Caco-2 (cell line): ENCODE data around the gene PLEKHG3. TPM values are rescaled to one million over a fixed set of nuclear protein-coding genes. Genes with fewer than 3 reads are reported as not detected.
A peak's percentile ranks its signal among the peaks of the same experiment; 100 is the strongest.

ENCODE experiments used
- BruUV-seq: library from RNA; stranded (reverse); fragments of 400-500 nt; replicated peaks from 2 replicates; lab custom pipeline; 2021; lab: Mats Ljungman, UMichigan
- CTCF ChIA-PET: fragments of 300-600 bp; sonication (Branson Sonifier 250); formaldehyde crosslinking; loops from one replicate; lab custom pipeline; 2022; ENCODE audit warnings: antibody characterized with exemption; lab: Charles Lee
- POLR2A ChIA-PET: fragments of 300-600 bp; sonication (Branson Sonifier 250); formaldehyde crosslinking; loops from one replicate; lab custom pipeline; 2022; ENCODE audit warnings: antibody characterized with exemption; lab: Charles Lee
- DNase-seq, 2 experiments: peaks; one replicate each; pipeline versions ENCODE4 v3.0.0 to v3.0.0-alpha.2; 2020 to 2022
- H3K27me3 ChIP-seq: replicated peaks from 2 replicates; pipeline ENCODE4 v1.6.0; 2011; ENCODE audit warnings: low read length; ENCODE audit not compliant: control insufficient read depth, insufficient read depth
- H3K36me3 ChIP-seq: 2 replicates; pipeline ENCODE4 v1.5.1; 2011; ENCODE audit warnings: low read length; ENCODE audit not compliant: control insufficient read depth, insufficient read depth
- H3K4me1 ChIP-seq: fragments of 250-450 bp; sonication (Bioruptor Pico); 2 replicates; pipeline ENCODE4 v1.5.1; 2020; ENCODE audit warnings: mild to moderate bottlenecking
- H3K4me3 ChIP-seq: 2 replicates; pipeline ENCODE4 v1.5.1; 2011; ENCODE audit warnings: low read depth, mild to moderate bottlenecking, control low read depth, low read length
- H3K9me3 ChIP-seq: fragments of 250-450 bp; sonication (Bioruptor Pico); 2 replicates; pipeline ENCODE4 v1.5.1; 2020; ENCODE audit warnings: mild to moderate bottlenecking, moderate library complexity
- H3K27ac Mint-ChIP-seq: one replicate; pipeline ENCODE4 v1.8.0; 2022; ENCODE audit warnings: mixed read lengths; ENCODE audit not compliant: unreplicated experiment
- H3K27me3 Mint-ChIP-seq: one replicate; pipeline ENCODE4 v1.8.0; 2022; ENCODE audit warnings: mixed read lengths; ENCODE audit not compliant: insufficient read depth, unreplicated experiment
- H3K36me3 Mint-ChIP-seq: one replicate; pipeline ENCODE4 v1.8.0; 2022; ENCODE audit warnings: mild to moderate bottlenecking, mixed read lengths; ENCODE audit not compliant: insufficient read depth, unreplicated experiment
- H3K4me1 Mint-ChIP-seq: one replicate; pipeline ENCODE4 v1.8.0; 2022; ENCODE audit warnings: low read depth, mixed read lengths; ENCODE audit not compliant: unreplicated experiment
- H3K4me3 Mint-ChIP-seq: one replicate; pipeline ENCODE4 v1.8.0; 2022; ENCODE audit warnings: mild to moderate bottlenecking, moderate library complexity, mixed read lengths; ENCODE audit not compliant: unreplicated experiment
- H3K9me3 Mint-ChIP-seq: one replicate; pipeline ENCODE4 v1.8.0; 2022; ENCODE audit warnings: mixed read lengths; ENCODE audit not compliant: unreplicated experiment
- CTCF ChIP-seq, 2 experiments: fragments of 200-600 bp in 1 of 2; IDR thresholded peaks; 1 replicate in 1 of 2; 2 replicates in 1 of 2; pipeline versions ENCODE4 v1.5.1 to v1.8.0; 2011 to 2022; ENCODE audit warnings: antibody characterized with exemption in 1 of 2, control low read depth in 1 of 2, inconsistent platforms in 1 of 2, low read depth in 1 of 2, low read length in 1 of 2, mild to moderate bottlenecking in 1 of 2, moderate library complexity in 1 of 2; ENCODE audit not compliant: insufficient read depth in 1 of 2, severe bottlenecking in 1 of 2, unreplicated experiment in 1 of 2
- intact Hi-C: fragments of 100-400 bp; cut with micrococcal nuclease; formaldehyde crosslinking; loops from one replicate; pipeline ENCODE4 v1.10.0; 2022; ENCODE audit not compliant: unreplicated experiment
- total RNA-seq: library from RNA; stranded (reverse); gene quantifications from 2 replicates; pipeline ENCODE4 v1.2.3, GENCODE V29; 2022

Gene PLEKHG3
- total RNA-seq, 1 experiment from 2014 or later: 85.9 TPM

- intact Hi-C loops: no loop called here
- BruUV-seq: no TSS peak
- H3K4me3 ChIP-seq: no peak overlapping the region
- H3K36me3 Mint-ChIP-seq: peaks cover 52% of the 10 kb centered on the region
- peaks cover 13% of the 10 kb centered on the region for H3K36me3 ChIP-seq
- no peaks in the 10 kb centered on the region for H3K27me3 Mint-ChIP-seq
- no peak for DNase-seq
- H3K27ac Mint-ChIP-seq: peak overlapping the region; percentile 57
- H3K4me3 Mint-ChIP-seq: no peak overlapping the region
- no peaks in the 10 kb centered on the region for H3K9me3 ChIP-seq
- POLR2A ChIA-PET: no interaction called here
- no peaks in the 10 kb centered on the region for H3K9me3 Mint-ChIP-seq
- H3K4me1 Mint-ChIP-seq: peaks cover 26% of the 10 kb centered on the region
- TF ChIP-seq CTCF (IDR thresholded peaks at IDR 0.05; ENCODE audit: insufficient read depth in 1 of 2, low read depth in 1 of 2, low read length in 1 of 2, severe bottlenecking in 1 of 2, unreplicated experiment in 1 of 2): no peak
- no peaks in the 10 kb centered on the region for H3K27me3 ChIP-seq
- peaks cover 45% of the 10 kb centered on the region for H3K4me1 ChIP-seq
- CTCF ChIA-PET: no interaction called here
Measured at GRCh38 chr14:64727551-64728071, 23.4 kb downstream of the PLEKHG3 start.

DNA sequence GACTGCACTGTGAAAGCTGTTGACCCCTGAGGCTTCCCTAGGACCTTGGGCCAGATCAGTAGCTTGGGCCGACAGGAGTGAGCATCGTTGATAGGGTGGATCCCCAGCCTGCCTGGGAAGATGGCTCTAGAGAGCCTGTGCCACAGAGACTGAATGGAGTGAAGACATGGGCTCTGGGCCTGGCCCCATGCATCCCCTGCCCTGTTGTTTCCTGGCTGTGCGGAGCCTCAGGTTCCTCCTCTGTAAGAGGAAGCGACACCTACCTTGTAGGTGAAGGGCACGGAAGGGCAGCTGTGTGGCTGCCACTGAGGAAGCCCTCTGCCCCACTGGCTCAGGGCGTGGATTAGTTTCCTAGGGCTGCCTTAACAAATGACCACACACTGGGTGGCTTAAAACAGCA, 23.9 kb downstream of the PLEKHG3 start:
- peaks cover 16% of the 10 kb centered on the region for H3K36me3 ChIP-seq
- H3K27ac Mint-ChIP-seq: peak overlapping the region; percentile 57
- POLR2A ChIA-PET: no interaction called here

GRCh38 chr14:64728856-64729255, 24.6 kb downstream of the PLEKHG3 start:
- POLR2A ChIA-PET: no interaction called here
- BruUV-seq: no TSS peak
- Histone ChIP-seq H3K4me3 (no peak overlapping the region), H3K27me3 (no peaks in the 10 kb centered on the region), H3K4me1 (peaks cover 33% of the 10 kb centered on the region), H3K36me3 (peaks cover 16% of the 10 kb centered on the region), H3K9me3 (no peaks in the 10 kb centered on the region)
- no peak for TF ChIP-seq CTCF (IDR thresholded peaks at IDR 0.05; ENCODE audit: insufficient read depth in 1 of 2, low read depth in 1 of 2, low read length in 1 of 2, severe bottlenecking in 1 of 2, unreplicated experiment in 1 of 2)
- CTCF ChIA-PET: interaction anchor here (0.5 kb wide), 1 partner anchor 17 kb away, joined by 3 read pairs; no protein-coding TSS in a partner anchor
- Mint-ChIP-seq H3K9me3 (no peaks in the 10 kb centered on the region), H3K4me3 (no peak overlapping the region), H3K4me1 (peaks cover 20% of the 10 kb centered on the region), H3K36me3 (peaks cover 61% of the 10 kb centered on the region), H3K27me3 (no peaks in the 10 kb centered on the region), H3K27ac (no peak overlapping the region)
- intact Hi-C loops: no loop called here
- no peak for DNase-seq

More for the DNA sequence above, 23.9 kb downstream of the PLEKHG3 start:
- Mint-ChIP-seq H3K4me1 (peaks cover 26% of the 10 kb centered on the region), H3K4me3 (no peak overlapping the region), H3K36me3 (peaks cover 55% of the 10 kb centered on the region), H3K27me3 (no peaks in the 10 kb centered on the region), H3K9me3 (no peaks in the 10 kb centered on the region)
- Histone ChIP-seq H3K4me1 (peaks cover 40% of the 10 kb centered on the region), H3K9me3 (no peaks in the 10 kb centered on the region), H3K27me3 (no peaks in the 10 kb centered on the region), H3K4me3 (no peak overlapping the region)
- no peak for DNase-seq
- BruUV-seq: no TSS peak
- CTCF ChIA-PET: no interaction called here
- intact Hi-C loops: no loop called here
- TF ChIP-seq CTCF (IDR thresholded peaks at IDR 0.05; ENCODE audit: insufficient read depth in 1 of 2, low read depth in 1 of 2, low read length in 1 of 2, severe bottlenecking in 1 of 2, unreplicated experiment in 1 of 2): no peak
